GM23338 (cell line): ENCODE data around the gene TMEM163. TPM values are rescaled to one million over a fixed set of nuclear protein-coding genes. Genes with fewer than 3 reads are reported as not detected.

Source experiments
- ATAC-seq: fragments of 200-7000 bp; cut with Tn5 transposase; 3 replicates; pipeline ENCODE4 v1.9.1; 2020
- DNase-seq: peaks from one replicate; pipeline ENCODE4 v3.0.0-alpha.2; 2015; ENCODE audit warnings: low spot score
- H2AFZ ChIP-seq: fragments of 200-600 bp; sonication (generic); 2 replicates; pipeline ENCODE4 v1.8.0; 2016; ENCODE audit warnings: antibody characterized with exemption, mild to moderate bottlenecking, moderate library complexity
- H3F3A ChIP-seq: fragments of 200-600 bp; sonication (generic); replicated peaks from 2 replicates; pipeline ENCODE4 v1.8.0; 2017; ENCODE audit warnings: antibody characterized with exemption, mixed run types, low read depth
- H3K27ac ChIP-seq: fragments of 200-600 bp; sonication (generic); 2 replicates; pipeline ENCODE4 v1.6.1; 2016; ENCODE audit warnings: low read depth
- H3K27me3 ChIP-seq: fragments of 200-600 bp; sonication (generic); 2 replicates; pipeline ENCODE4 v1.8.0; 2016; ENCODE audit warnings: mild to moderate bottlenecking, mixed run types, moderate library complexity; ENCODE audit not compliant: insufficient read depth
- H3K36me3 ChIP-seq: fragments of 200-600 bp; sonication (generic); 2 replicates; pipeline ENCODE4 v1.8.0; 2016; ENCODE audit warnings: mild to moderate bottlenecking; ENCODE audit not compliant: insufficient read depth
- H3K4me1 ChIP-seq: fragments of 200-600 bp; sonication (generic); 2 replicates; pipeline ENCODE4 v1.8.0; 2016; ENCODE audit warnings: mild to moderate bottlenecking, moderate library complexity; ENCODE audit not compliant: insufficient read depth
- H3K4me2 ChIP-seq: fragments of 200-600 bp; sonication (generic); 2 replicates; pipeline ENCODE4 v1.7.1; 2017; ENCODE audit warnings: mixed run types
- H3K4me3 ChIP-seq: fragments of 200-600 bp; sonication (generic); 2 replicates; pipeline ENCODE4 v1.6.1; 2016; ENCODE audit warnings: mixed run types
- H3K79me2 ChIP-seq: fragments of 200-600 bp; sonication (generic); replicated peaks from 2 replicates; pipeline ENCODE4 v1.8.0; 2017; ENCODE audit warnings: mild to moderate bottlenecking; ENCODE audit not compliant: insufficient read depth
- H3K9me2 ChIP-seq: fragments of 200-600 bp; sonication (generic); 2 replicates; pipeline ENCODE4 v1.8.0; 2017; ENCODE audit not compliant: insufficient read depth
- H4K20me1 ChIP-seq: fragments of 200-600 bp; sonication (generic); replicated peaks from 2 replicates; pipeline ENCODE4 v1.8.0; 2017; ENCODE audit warnings: mild to moderate bottlenecking; ENCODE audit not compliant: insufficient read depth
- H3K27ac Mint-ChIP-seq: 2 replicates; pipeline ENCODE4 v1.8.0; 2020; ENCODE audit warnings: inconsistent platforms, mild to moderate bottlenecking, moderate library complexity, mixed read lengths
- H3K27me3 Mint-ChIP-seq: 3 replicates; pipeline ENCODE4 v1.8.0; 2022; ENCODE audit warnings: low read depth, mild to moderate bottlenecking, moderate library complexity, mixed read lengths, inconsistent platforms; ENCODE audit not compliant: insufficient read depth, poor library complexity
- H3K36me3 Mint-ChIP-seq: 3 replicates; pipeline ENCODE4 v1.8.0; 2021; ENCODE audit warnings: low read depth, mild to moderate bottlenecking, inconsistent platforms, moderate library complexity, mixed read lengths
- H3K4me1 Mint-ChIP-seq: 3 replicates; pipeline ENCODE4 v1.8.0; 2020; ENCODE audit warnings: mild to moderate bottlenecking, inconsistent platforms, mixed read lengths
- H3K4me3 Mint-ChIP-seq: 3 replicates; pipeline ENCODE4 v1.8.0; 2021; ENCODE audit warnings: moderate library complexity, mild to moderate bottlenecking, inconsistent platforms, mixed read lengths
- H3K9me3 Mint-ChIP-seq: 3 replicates; pipeline ENCODE4 v1.8.0; 2020; ENCODE audit warnings: moderate library complexity, mild to moderate bottlenecking, inconsistent platforms, mixed read lengths
- CREB1 ChIP-seq: fragments of 250-450 bp; sonication (Bioruptor Pico); IDR thresholded peaks from 2 replicates; pipeline ENCODE4 v1.5.0; 2020; ENCODE audit warnings: low read depth, mild to moderate bottlenecking, moderate library complexity
- CTCF ChIP-seq, 2 experiments: fragments of 200-600 bp in 1 of 2; sonication (generic) in 1 of 2; conservative IDR thresholded peaks; 2 replicates each; pipeline versions ENCODE4 v1.5.1 to v1.6.1; 2016 to 2017; ENCODE audit warnings: antibody characterized with exemption in 2 of 2, low read depth in 2 of 2, mild to moderate bottlenecking in 2 of 2, moderate library complexity in 1 of 2
- EZH2phosphoT487 ChIP-seq: fragments of 200-600 bp; sonication (generic); IDR thresholded peaks from one replicate; pipeline ENCODE4 v1.8.1; 2018; ENCODE audit warnings: antibody characterized with exemption; ENCODE audit not compliant: unreplicated experiment
- POLR2AphosphoS5 ChIP-seq: IDR thresholded peaks from 2 replicates; pipeline ENCODE4 v1.6.1; 2016; ENCODE audit warnings: antibody characterized with exemption, low read depth
- REST ChIP-seq: IDR thresholded peaks from one replicate; pipeline ENCODE4 v1.6.1; 2018; ENCODE audit warnings: antibody characterized with exemption; ENCODE audit not compliant: unreplicated experiment
- ZNF114 ChIP-seq: fragments of 250-450 bp; sonication (Bioruptor Pico); IDR thresholded peaks from 2 replicates; pipeline ENCODE4 v1.5.0; 2020; ENCODE audit warnings: mild to moderate bottlenecking, moderate library complexity
- ZNF462 ChIP-seq: fragments of 250-450 bp; sonication (Bioruptor Pico); IDR thresholded peaks from 2 replicates; pipeline ENCODE4 v1.5.0; 2020; ENCODE audit warnings: mild to moderate bottlenecking, moderate library complexity
- polyA plus RNA-seq: library from polyadenylated mRNA; unstranded; fragments of >200 nt; fragmentation: Nextera tagmentation; extraction: Ambion mirVana; gene quantifications from 2 replicates; pipeline ENCODE4 v1.2.1, GENCODE V29; 2016
- total RNA-seq: library from RNA; depleted of rRNA; stranded (reverse); fragments of >200 nt; shearing (Covaris generic); gene quantifications from 2 replicates; pipeline ENCODE4 v1.2.3, GENCODE V29; 2014

The TMEM163 gene
- total and polyA plus RNA-seq, 2 experiments from 2014 or later = 1.1 to 1.8 TPM

- TF ChIP-seq REST (no peak), ZNF462 (CRISPR knock-in tag) (no peak), CREB1 (CRISPR knock-in tag) (no peak), POLR2AphosphoS5 (no peak)
These were observed 18.1 kb downstream of the TMEM163 start (continued) for GRCh38 chr2:134700730-134701129.

GRCh38 chr2:134694411-134694810 is 24.4 kb downstream of the TMEM163 start:
- Histone ChIP-seq H2AFZ (no peak overlapping the region), H3K4me1 (no peaks in the 10 kb centered on the region), H3K27ac (no peak overlapping the region), H3K4me3 (no peak overlapping the region), H3K36me3 (no peaks in the 10 kb centered on the region), H3K4me2 (no peak overlapping the region), H3K27me3 (no peaks in the 10 kb centered on the region), H4K20me1 (no peaks in the 10 kb centered on the region), H3K9me2 (no peaks in the 10 kb centered on the region), H3K79me2 (no peaks in the 10 kb centered on the region), H3F3A (no peaks in the 10 kb centered on the region)
- no peak overlapping the region for H3K4me3 Mint-ChIP-seq
- ATAC-seq = no peak
- no peak overlapping the region for H3K27ac Mint-ChIP-seq
- peaks cover 1% of the 10 kb centered on the region for H3K27me3 Mint-ChIP-seq
- H3K9me3 Mint-ChIP-seq = no peaks in the 10 kb centered on the region
- H3K36me3 Mint-ChIP-seq = no peaks in the 10 kb centered on the region
- no peaks in the 10 kb centered on the region for H3K4me1 Mint-ChIP-seq
- DNase-seq = no peak
- no peak for TF ChIP-seq CTCF (conservative IDR thresholded peaks at IDR 0.05; ENCODE audit: low read depth in 2 of 2)
- no peak for TF ChIP-seq EZH2phosphoT487
- TF ChIP-seq ZNF114 (CRISPR knock-in tag) = no peak
